Right renal cortex interstitium (tissue), 3 donors: ENCODE results near the gene HACD2. TPM values are rescaled to one million over a fixed set of nuclear protein-coding genes. Genes with fewer than 3 reads are reported as not detected.

Experiments
- DNase-seq, 3 donors: peaks; one replicate each; pipeline ENCODE4 v3.0.0-alpha.2; 2013; ENCODE audit warnings: low read depth in 3 of 3, low spot score in 2 of 3
- polyA plus RNA-seq, 3 donors: library from polyadenylated mRNA; unstranded; fragments of 120-200 nt; gene quantifications; one replicate each; pipeline ENCODE4 v1.2.1, GENCODE V29; 2013; ENCODE audit not compliant: insufficient read length in 3 of 3

HACD2 gene
- polyA plus RNA-seq, 3 donors: 49.9 to 50.9 (median 50.5) TPM

- no peak for DNase-seq
Observed at GRCh38 chr3:123449102-123449996, 135.5 kb downstream of the HACD2 start.

- DNase-seq: no peak
Observed at GRCh38 chr3:123448536-123449101, 136.2 kb downstream of the HACD2 start, which contains the start of gene ADCY5. TSS of gene ADCY5 (minus strand) at chr3:123449090. CDS start at chr3:123448545, 545 bp downstream.

GRCh38 chr3:123447749-123448517 lies 136.9 kb downstream of the HACD2 start:
- DNase-seq: no peak

GRCh38 chr3:123447416-123447748 lies 137.5 kb downstream of the HACD2 start:
- no peak for DNase-seq

- no peak for DNase-seq
Observed at GRCh38 chr3:123446610-123447109, 138.2 kb downstream of the HACD2 start.

- no peak for DNase-seq
Observed at GRCh38 chr3:123446210-123446609, 138.6 kb downstream of the HACD2 start.

- DNase-seq: no peak
Observed at GRCh38 chr3:123445702-123446101, 139.2 kb downstream of the HACD2 start.

- DNase-seq: no peak
Observed at GRCh38 chr3:123444744-123445143, 140.1 kb downstream of the HACD2 start.

- DNase-seq: no peak
Observed at GRCh38 chr3:123444023-123444422, 140.8 kb downstream of the HACD2 start.

GRCh38 chr3:123442908-123443307 lies 141.9 kb downstream of the HACD2 start:
- DNase-seq: no peak

GRCh38 chr3:123442125-123442524 lies 142.7 kb downstream of the HACD2 start:
- DNase-seq: no peak

Other genes starting within 250 kb of the HACD2 start
- 10 to 100 TPM; 10.8 to 13.2 (median 12.7) TPM for gene ADCY5, start 136.0 kb downstream of the HACD2 start, polyA plus RNA-seq